ENCODE data around the gene CAMTA1. TPM values are rescaled to one million over a fixed set of nuclear protein-coding genes. Genes with fewer than 3 reads are reported as not detected.

The CAMTA1 gene
- total RNA-seq, 1 experiment from 2014 or later: 118 TPM

- Histone ChIP-seq H3K4me2 (ENCODE audit: low read depth, low read length, poor library complexity, severe bottlenecking) (no peak overlapping the region), H3K4me3 (ENCODE audit: low read length) (no peak overlapping the region), H4K20me1 (ENCODE audit: insufficient read depth, low read depth, low read length) (peaks cover 3% of the 10 kb centered on the region; the same call in 1 of the 2 replicates), H3K27ac (ENCODE audit: low read length) (no peak overlapping the region), H3K9me3 (ENCODE audit: low read length) (no peaks in the 10 kb centered on the region), H3K36me3 (ENCODE audit: insufficient read depth, low read length) (no peaks in the 10 kb centered on the region), H3K4me1 (ENCODE audit: low read length) (peaks cover 29% of the 10 kb centered on the region), H3K27me3 (ENCODE audit: low read length) (no peaks in the 10 kb centered on the region), H2AFZ (ENCODE audit: low read length) (no peak overlapping the region), H3K79me2 (ENCODE audit: low read length) (no peaks in the 10 kb centered on the region), H3K9ac (ENCODE audit: low read length) (no peak overlapping the region), H3K9me2 (replicated peaks; ENCODE audit: insufficient read depth, low read length) (no peaks in the 10 kb centered on the region)
- no peak for DNase-seq
Measured at GRCh38 chr1:6947952-6948351, 162.7 kb downstream of the CAMTA1 start.

- Histone ChIP-seq H3K27ac (ENCODE audit: low read length) (no peak overlapping the region), H3K9me3 (ENCODE audit: low read length) (no peaks in the 10 kb centered on the region), H3K36me3 (ENCODE audit: insufficient read depth, low read length) (no peaks in the 10 kb centered on the region), H3K79me2 (ENCODE audit: low read length) (no peaks in the 10 kb centered on the region), H2AFZ (ENCODE audit: low read length) (no peak overlapping the region), H3K4me3 (ENCODE audit: low read length) (no peak overlapping the region), H3K9me2 (replicated peaks; ENCODE audit: insufficient read depth, low read length) (no peaks in the 10 kb centered on the region), H3K4me1 (ENCODE audit: low read length) (peaks cover 29% of the 10 kb centered on the region), H4K20me1 (ENCODE audit: insufficient read depth, low read depth, low read length) (peaks cover 3% of the 10 kb centered on the region; the same call in 1 of the 2 replicates), H3K27me3 (ENCODE audit: low read length) (no peaks in the 10 kb centered on the region), H3K4me2 (ENCODE audit: low read depth, low read length, poor library complexity, severe bottlenecking) (no peak overlapping the region), H3K9ac (ENCODE audit: low read length) (no peak overlapping the region)
- DNase-seq: no peak
Measured at GRCh38 chr1:6948416-6948815, 163.2 kb downstream of the CAMTA1 start.

- no peak overlapping the region for H3K4me3 ChIP-seq (ENCODE audit: low read length)
- no peaks in the 10 kb centered on the region for H3K9me3 ChIP-seq (ENCODE audit: low read length)
- no peaks in the 10 kb centered on the region for H3K9me2 ChIP-seq (replicated peaks; ENCODE audit: insufficient read depth, low read length)
- no peak overlapping the region for H2AFZ ChIP-seq (ENCODE audit: low read length)
- H3K4me2 ChIP-seq (ENCODE audit: low read depth, low read length, poor library complexity, severe bottlenecking): no peak overlapping the region
- H4K20me1 ChIP-seq (ENCODE audit: insufficient read depth, low read depth, low read length): peaks cover 3% of the 10 kb centered on the region; the same call in 1 of the 2 replicates
- H3K9ac ChIP-seq (ENCODE audit: low read length): no peak overlapping the region
- no peak overlapping the region for H3K27ac ChIP-seq (ENCODE audit: low read length)
- H3K27me3 ChIP-seq (ENCODE audit: low read length): no peaks in the 10 kb centered on the region
- no peak for DNase-seq
- H3K36me3 ChIP-seq (ENCODE audit: insufficient read depth, low read length): no peaks in the 10 kb centered on the region
- peaks cover 29% of the 10 kb centered on the region for H3K4me1 ChIP-seq (ENCODE audit: low read length)
- no peaks in the 10 kb centered on the region for H3K79me2 ChIP-seq (ENCODE audit: low read length)
Measured at GRCh38 chr1:6948861-6949260, 163.6 kb downstream of the CAMTA1 start.

GRCh38 chr1:6950001-6950765, 164.9 kb downstream of the CAMTA1 start:
- H3K4me3 ChIP-seq (ENCODE audit: low read length): no peak overlapping the region
- no peaks in the 10 kb centered on the region for H3K27me3 ChIP-seq (ENCODE audit: low read length)
- H2AFZ ChIP-seq (ENCODE audit: low read length): no peak overlapping the region
- DNase-seq: no peak
- H3K4me2 ChIP-seq (ENCODE audit: low read depth, low read length, poor library complexity, severe bottlenecking): no peak overlapping the region
- no peaks in the 10 kb centered on the region for H3K9me3 ChIP-seq (ENCODE audit: low read length)
- no peak overlapping the region for H3K9ac ChIP-seq (ENCODE audit: low read length)
- no peaks in the 10 kb centered on the region for H3K79me2 ChIP-seq (ENCODE audit: low read length)
- peaks cover 3% of the 10 kb centered on the region; the same call in 1 of the 2 replicates for H4K20me1 ChIP-seq (ENCODE audit: insufficient read depth, low read depth, low read length)
- H3K4me1 ChIP-seq (ENCODE audit: low read length): peaks cover 29% of the 10 kb centered on the region
- H3K9me2 ChIP-seq (replicated peaks; ENCODE audit: insufficient read depth, low read length): no peaks in the 10 kb centered on the region
- H3K36me3 ChIP-seq (ENCODE audit: insufficient read depth, low read length): no peaks in the 10 kb centered on the region
- H3K27ac ChIP-seq (ENCODE audit: low read length): no peak overlapping the region

GRCh38 chr1:6951536-6951935, 166.3 kb downstream of the CAMTA1 start:
- Histone ChIP-seq H3K27me3 (ENCODE audit: low read length) (no peaks in the 10 kb centered on the region), H3K9me2 (replicated peaks; ENCODE audit: insufficient read depth, low read length) (no peaks in the 10 kb centered on the region), H4K20me1 (ENCODE audit: insufficient read depth, low read depth, low read length) (peaks cover 3% of the 10 kb centered on the region; the same call in 1 of the 2 replicates), H3K9ac (ENCODE audit: low read length) (no peak overlapping the region), H3K79me2 (ENCODE audit: low read length) (no peaks in the 10 kb centered on the region), H3K36me3 (ENCODE audit: insufficient read depth, low read length) (no peaks in the 10 kb centered on the region), H3K4me2 (ENCODE audit: low read depth, low read length, poor library complexity, severe bottlenecking) (no peak overlapping the region), H3K4me3 (ENCODE audit: low read length) (no peak overlapping the region), H3K4me1 (ENCODE audit: low read length) (peaks cover 18% of the 10 kb centered on the region), H3K27ac (ENCODE audit: low read length) (no peak overlapping the region), H3K9me3 (ENCODE audit: low read length) (no peaks in the 10 kb centered on the region), H2AFZ (ENCODE audit: low read length) (no peak overlapping the region)
- DNase-seq: no peak

- H3K9ac ChIP-seq (ENCODE audit: low read length): no peak overlapping the region
Measured at GRCh38 chr1:6953216-6953615, 168.0 kb downstream of the CAMTA1 start.

GRCh38 chr1:6953907-6954364, 168.7 kb downstream of the CAMTA1 start:
- Histone ChIP-seq H3K4me3 (ENCODE audit: low read length) (no peak overlapping the region), H3K4me2 (ENCODE audit: low read depth, low read length, poor library complexity, severe bottlenecking) (no peak overlapping the region), H3K9me2 (replicated peaks; ENCODE audit: insufficient read depth, low read length) (no peaks in the 10 kb centered on the region), H3K4me1 (ENCODE audit: low read length) (peaks cover 19% of the 10 kb centered on the region), H2AFZ (ENCODE audit: low read length) (no peak overlapping the region), H3K9ac (ENCODE audit: low read length) (no peak overlapping the region), H3K79me2 (ENCODE audit: low read length) (no peaks in the 10 kb centered on the region), H4K20me1 (ENCODE audit: insufficient read depth, low read depth, low read length) (peaks cover 3% of the 10 kb centered on the region; the same call in 1 of the 2 replicates), H3K36me3 (ENCODE audit: insufficient read depth, low read length) (no peaks in the 10 kb centered on the region), H3K27ac (ENCODE audit: low read length) (no peak overlapping the region), H3K27me3 (ENCODE audit: low read length) (no peaks in the 10 kb centered on the region), H3K9me3 (ENCODE audit: low read length) (no peaks in the 10 kb centered on the region)
- DNase-seq: no peak

More at GRCh38 chr1:6953216-6953615, 168.0 kb downstream of the CAMTA1 start:
- Histone ChIP-seq H3K4me1 (ENCODE audit: low read length) (peaks cover 19% of the 10 kb centered on the region), H3K79me2 (ENCODE audit: low read length) (no peaks in the 10 kb centered on the region), H3K4me3 (ENCODE audit: low read length) (no peak overlapping the region), H3K4me2 (ENCODE audit: low read depth, low read length, poor library complexity, severe bottlenecking) (no peak overlapping the region), H2AFZ (ENCODE audit: low read length) (no peak overlapping the region), H3K27ac (ENCODE audit: low read length) (no peak overlapping the region), H3K9me3 (ENCODE audit: low read length) (no peaks in the 10 kb centered on the region), H4K20me1 (ENCODE audit: insufficient read depth, low read depth, low read length) (peaks cover 3% of the 10 kb centered on the region; the same call in 1 of the 2 replicates), H3K36me3 (ENCODE audit: insufficient read depth, low read length) (no peaks in the 10 kb centered on the region), H3K27me3 (ENCODE audit: low read length) (no peaks in the 10 kb centered on the region), H3K9me2 (replicated peaks; ENCODE audit: insufficient read depth, low read length) (no peaks in the 10 kb centered on the region)
- DNase-seq: no peak

GRCh38 chr1:6954591-6954990, 169.3 kb downstream of the CAMTA1 start:
- H3K4me3 ChIP-seq (ENCODE audit: low read length): no peak overlapping the region
- H3K9me3 ChIP-seq (ENCODE audit: low read length): no peaks in the 10 kb centered on the region
- no peak overlapping the region for H3K27ac ChIP-seq (ENCODE audit: low read length)
- no peak for DNase-seq
- no peaks in the 10 kb centered on the region for H3K36me3 ChIP-seq (ENCODE audit: insufficient read depth, low read length)
- peaks cover 24% of the 10 kb centered on the region for H3K4me1 ChIP-seq (ENCODE audit: low read length)
- no peaks in the 10 kb centered on the region for H3K27me3 ChIP-seq (ENCODE audit: low read length)
- no peak overlapping the region for H3K9ac ChIP-seq (ENCODE audit: low read length)
- H3K4me2 ChIP-seq (ENCODE audit: low read depth, low read length, poor library complexity, severe bottlenecking): no peak overlapping the region
- H3K9me2 ChIP-seq (replicated peaks; ENCODE audit: insufficient read depth, low read length): no peaks in the 10 kb centered on the region
- H4K20me1 ChIP-seq (ENCODE audit: insufficient read depth, low read depth, low read length): peaks cover 3% of the 10 kb centered on the region; the same call in 1 of the 2 replicates
- no peaks in the 10 kb centered on the region for H3K79me2 ChIP-seq (ENCODE audit: low read length)
- H2AFZ ChIP-seq (ENCODE audit: low read length): no peak overlapping the region
